Left ventricle myocardium inferior (tissue), 1 donor: ENCODE results near the gene CHRNA3. TPM values are rescaled to one million over a fixed set of nuclear protein-coding genes. Genes with fewer than 3 reads are reported as not detected.

ENCODE experiments used
- DNase-seq: peaks from one replicate; pipeline ENCODE4 v3.0.0-alpha.2; 2020
- H3K27ac ChIP-seq: fragments of 200-600 bp; replicated peaks from 2 replicates; pipeline ENCODE4 v1.8.0; 2021
- H3K27me3 ChIP-seq: fragments of 200-600 bp; 2 replicates; pipeline ENCODE4 v1.8.0; 2021; ENCODE audit warnings: low read depth
- H3K36me3 ChIP-seq: fragments of 200-600 bp; 2 replicates; pipeline ENCODE4 v1.8.0; 2021
- H3K4me1 ChIP-seq: fragments of 200-600 bp; 2 replicates; pipeline ENCODE4 v1.8.0; 2021
- H3K4me3 ChIP-seq: fragments of 200-600 bp; 2 replicates; pipeline ENCODE4 v1.8.0; 2021; ENCODE audit warnings: mild to moderate bottlenecking, moderate library complexity
- H3K9me3 ChIP-seq: fragments of 200-600 bp; replicated peaks from 2 replicates; pipeline ENCODE4 v1.8.0; 2021
- intact Hi-C: fragments of 100-400 bp; cut with micrococcal nuclease; formaldehyde crosslinking; loops from one replicate; pipeline ENCODE4 v1.11.0; 2022
- long read RNA-seq: library from polyadenylated mRNA; unstranded; transcript quantifications from one replicate; pipeline ENCODE4 v2.0.0, GENCODE V29; 2021
- total RNA-seq: library from RNA; stranded (reverse); fragmentation: NEBNext Ultra II Directional; extraction: Animal tissue kit (Norgen Biotek cat#: 25700); gene quantifications from one replicate; pipeline ENCODE4 v1.2.1, GENCODE V29; 2021
- TF ChIP-seq, protein P1 (sequence below): fragments of 200-600 bp; IDR thresholded peaks from 2 replicates; pipeline ENCODE4 v1.8.0; 2021; ENCODE audit warnings: antibody characterized with exemption, mild to moderate bottlenecking, borderline replicate concordance
- donor health status: DM: no; HTN: yes; CAD: no; lungs with severe emphysema.

Gene CHRNA3
- 0.25 TPM for total RNA-seq
- long read RNA-seq = 0 reads

DNA sequence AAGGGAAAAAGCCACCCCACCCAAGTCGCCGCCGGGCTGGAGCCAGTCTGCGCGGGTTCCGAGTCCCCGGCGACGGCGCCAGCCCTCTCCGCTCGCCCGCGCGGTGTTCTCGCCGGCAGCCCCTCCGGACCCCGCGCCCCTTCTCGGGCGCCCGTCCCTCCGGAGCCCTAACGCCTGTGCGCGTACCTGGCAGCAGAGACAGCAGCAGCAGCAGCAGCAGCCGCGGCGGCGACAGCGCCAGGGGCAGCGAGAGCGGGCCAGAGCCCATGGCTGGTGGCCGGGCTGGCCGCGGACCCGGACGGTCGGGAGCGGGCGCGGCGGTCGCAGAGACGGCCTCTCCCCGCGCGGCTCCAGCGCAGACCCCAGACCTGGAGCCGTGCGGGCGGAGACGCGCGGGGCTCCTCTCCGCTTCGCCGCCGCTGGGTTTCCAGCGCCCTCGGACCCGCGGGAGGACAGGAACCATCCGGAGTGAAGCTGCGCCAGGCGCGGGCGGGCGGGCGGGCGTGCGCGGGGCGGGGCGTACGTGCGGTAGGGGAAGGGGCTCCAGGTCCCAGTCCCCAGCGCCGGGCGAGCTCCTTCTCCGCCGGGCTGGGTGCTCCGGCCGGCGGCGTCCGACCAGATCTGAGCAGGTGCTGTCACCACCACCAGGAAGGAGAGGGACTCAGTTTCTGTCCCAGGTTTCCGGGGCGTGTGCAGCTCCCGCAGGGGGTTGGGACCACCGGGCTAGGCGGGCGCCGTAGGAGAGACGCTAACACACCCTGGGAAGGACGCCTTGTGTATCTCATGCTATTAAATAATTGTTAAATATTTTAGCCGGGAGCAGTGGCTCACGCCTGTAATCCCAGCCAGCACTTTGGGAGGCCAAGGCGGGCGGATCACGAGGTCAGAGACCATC, at the start of gene CHRNA3:
Gene CHRNA3 (minus strand): TSS at position 470 of the 895 bp plus-strand sequence. CDS start 202 bp downstream, at position 268.
- no peak for DNase-seq
- Histone ChIP-seq H3K4me3 (peak within 1 kb of the TSS; percentile 61), H3K4me1 (peaks cover 24% of the 10 kb centered on the region), H3K36me3 (no peaks in the 10 kb centered on the region), H3K9me3 (no peaks in the 10 kb centered on the region), H3K27ac (no peak within 1 kb of the TSS), H3K27me3 (peaks cover 72% of the 10 kb centered on the region)
- intact Hi-C loops = no loop called here
- TF ChIP-seq, protein P1, sequence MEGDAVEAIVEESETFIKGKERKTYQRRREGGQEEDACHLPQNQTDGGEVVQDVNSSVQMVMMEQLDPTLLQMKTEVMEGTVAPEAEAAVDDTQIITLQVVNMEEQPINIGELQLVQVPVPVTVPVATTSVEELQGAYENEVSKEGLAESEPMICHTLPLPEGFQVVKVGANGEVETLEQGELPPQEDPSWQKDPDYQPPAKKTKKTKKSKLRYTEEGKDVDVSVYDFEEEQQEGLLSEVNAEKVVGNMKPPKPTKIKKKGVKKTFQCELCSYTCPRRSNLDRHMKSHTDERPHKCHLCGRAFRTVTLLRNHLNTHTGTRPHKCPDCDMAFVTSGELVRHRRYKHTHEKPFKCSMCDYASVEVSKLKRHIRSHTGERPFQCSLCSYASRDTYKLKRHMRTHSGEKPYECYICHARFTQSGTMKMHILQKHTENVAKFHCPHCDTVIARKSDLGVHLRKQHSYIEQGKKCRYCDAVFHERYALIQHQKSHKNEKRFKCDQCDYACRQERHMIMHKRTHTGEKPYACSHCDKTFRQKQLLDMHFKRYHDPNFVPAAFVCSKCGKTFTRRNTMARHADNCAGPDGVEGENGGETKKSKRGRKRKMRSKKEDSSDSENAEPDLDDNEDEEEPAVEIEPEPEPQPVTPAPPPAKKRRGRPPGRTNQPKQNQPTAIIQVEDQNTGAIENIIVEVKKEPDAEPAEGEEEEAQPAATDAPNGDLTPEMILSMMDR = no peak

DNA sequence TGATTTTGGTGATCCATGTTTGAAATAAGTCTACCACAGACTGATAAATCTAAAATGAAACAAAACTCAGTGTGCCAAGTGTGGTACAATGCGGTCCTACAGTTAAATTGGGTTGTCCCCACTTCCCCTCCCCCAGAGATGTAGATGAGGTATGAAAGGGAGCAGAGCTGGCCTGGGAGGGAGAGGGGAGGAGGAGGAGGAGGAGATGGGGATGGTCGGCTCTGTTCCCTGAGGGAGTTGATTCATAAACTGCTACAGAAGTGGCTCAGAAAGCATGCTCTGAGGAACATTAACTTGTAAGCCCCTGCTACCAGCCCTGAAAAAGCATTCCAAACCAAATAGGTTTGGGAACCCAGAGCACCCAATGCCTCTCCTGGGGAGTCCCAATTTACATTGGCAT, 48.2 kb upstream of the CHRNA3 start:
- Histone ChIP-seq H3K27me3 (no peaks in the 10 kb centered on the region), H3K4me3 (no peak overlapping the region), H3K9me3 (no peaks in the 10 kb centered on the region), H3K27ac (no peak overlapping the region), H3K4me1 (peaks cover 18% of the 10 kb centered on the region), H3K36me3 (no peaks in the 10 kb centered on the region)
- intact Hi-C loops = no loop called here
- DNase-seq = no peak
- TF ChIP-seq, protein P1 = no peak

DNA sequence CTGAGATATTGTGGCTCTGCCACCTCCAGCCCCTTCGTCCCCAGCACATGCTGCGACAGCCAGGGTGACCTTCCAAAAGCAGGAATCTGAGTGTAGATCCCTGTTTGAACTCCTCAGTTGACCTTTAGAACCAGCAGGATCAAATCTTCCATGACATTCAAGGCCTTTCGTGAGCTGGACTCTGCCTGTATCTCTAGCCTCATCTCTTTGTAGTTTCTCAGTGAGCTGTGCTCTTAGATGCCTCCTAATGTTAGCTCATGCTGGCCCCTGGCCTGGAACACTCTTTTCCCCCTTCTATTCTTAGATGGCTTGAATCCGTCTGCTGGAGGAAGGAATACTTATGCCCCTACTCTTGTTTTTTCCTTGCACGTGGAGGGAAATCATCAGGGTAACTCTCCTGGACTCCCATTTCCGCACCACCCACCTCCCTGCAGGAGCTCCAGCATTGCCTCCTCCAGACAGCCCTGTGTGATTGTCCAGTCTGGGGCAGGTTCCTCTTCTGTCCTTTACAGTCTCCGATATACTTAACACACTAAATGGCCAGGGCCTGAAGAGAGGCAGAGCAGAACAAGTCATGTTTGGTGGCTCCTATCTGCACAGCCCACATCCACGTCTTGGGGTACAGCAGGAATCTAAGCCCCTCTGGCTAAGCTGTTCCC, 46.9 kb upstream of the CHRNA3 start:
- Histone ChIP-seq H3K4me1 (peaks cover 18% of the 10 kb centered on the region), H3K27ac (no peak overlapping the region), H3K27me3 (peaks cover 3% of the 10 kb centered on the region), H3K36me3 (no peaks in the 10 kb centered on the region), H3K4me3 (no peak overlapping the region), H3K9me3 (no peaks in the 10 kb centered on the region)
- intact Hi-C loops = no loop called here
- no peak for DNase-seq
- TF ChIP-seq, protein P1 = no peak

DNA sequence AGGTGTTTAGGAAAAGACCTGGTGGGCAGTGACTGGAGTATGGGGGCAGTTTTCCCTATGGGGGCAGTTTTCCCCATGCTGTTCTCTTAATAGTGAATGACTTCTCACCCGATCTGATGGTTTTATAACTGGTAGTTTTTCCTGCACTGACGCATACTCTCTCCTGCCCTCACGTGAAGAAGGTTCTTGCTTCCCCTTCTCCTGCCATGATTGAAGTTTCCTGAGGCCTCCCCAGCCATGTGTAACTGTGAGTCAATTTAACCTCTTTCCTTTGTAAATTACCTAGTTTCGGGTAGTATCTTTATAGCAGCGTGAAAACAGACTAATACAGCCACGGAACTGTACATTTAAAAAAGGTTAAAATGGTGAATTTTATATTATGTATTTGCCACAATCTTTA, 45.2 kb upstream of the CHRNA3 start:
- no peak for DNase-seq
- H3K36me3 ChIP-seq = no peaks in the 10 kb centered on the region
- peaks cover 12% of the 10 kb centered on the region for H3K27me3 ChIP-seq
- H3K4me3 ChIP-seq = no peak overlapping the region
- intact Hi-C loops = no loop called here
- TF ChIP-seq, protein P1 = no peak
- no peak overlapping the region for H3K27ac ChIP-seq
- no peaks in the 10 kb centered on the region for H3K9me3 ChIP-seq
- peaks cover 10% of the 10 kb centered on the region for H3K4me1 ChIP-seq

DNA sequence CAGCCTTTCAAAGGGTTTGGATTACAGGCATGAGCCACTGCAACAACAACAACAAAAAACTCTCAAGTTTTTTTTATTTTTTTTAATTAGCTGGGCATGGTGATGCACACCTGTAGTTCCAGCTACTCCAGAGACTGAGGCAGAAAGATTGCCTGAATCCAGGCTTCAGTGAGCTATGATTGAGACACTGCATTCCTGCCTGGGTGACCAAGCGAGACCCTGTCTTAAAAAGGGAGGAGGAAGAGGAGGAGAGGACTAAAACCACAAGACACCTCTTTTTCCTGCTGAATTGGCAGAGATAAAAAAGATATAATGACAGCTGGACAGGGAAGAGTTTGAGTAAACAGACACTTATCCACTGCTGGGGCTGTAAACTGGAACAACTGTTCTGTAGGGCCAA, 42.9 kb upstream of the CHRNA3 start:
- TF ChIP-seq, protein P1 = no peak
- intact Hi-C loops = no loop called here

More for the DNA sequence above, 42.9 kb upstream of the CHRNA3 start:
- H3K4me1 ChIP-seq = peaks cover 10% of the 10 kb centered on the region
- no peaks in the 10 kb centered on the region for H3K9me3 ChIP-seq
- H3K27me3 ChIP-seq = peaks cover 14% of the 10 kb centered on the region
- H3K27ac ChIP-seq = no peak overlapping the region
- H3K36me3 ChIP-seq = no peaks in the 10 kb centered on the region
- no peak for DNase-seq
- H3K4me3 ChIP-seq = no peak overlapping the region
